ENCODE measurements around the gene IRGC.

GRCh38 chr19:43749898-43750297, 34.0 kb downstream of the IRGC start:
- TF ChIP-seq CTCF (IDR thresholded peaks at IDR 0.05) (no peak), EP300 (IDR thresholded peaks at IDR 0.05) (no peak), POLR2A (IDR thresholded peaks at IDR 0.05) (no peak)

All from suprapubic skin (tissue), 3 donors.